ENCODE results near the gene ZNF655. TPM values are rescaled to one million over a fixed set of nuclear protein-coding genes. Genes with fewer than 3 reads are reported as not detected.

The ZNF655 gene
- total and polyA plus RNA-seq, 2 donors from 2014 or later = 30.4 to 66.8 TPM

GRCh38 chr7:99619571-99620130, 61.2 kb downstream of the ZNF655 start:
- DNase-seq = no peak
- Histone ChIP-seq H3K9me3 (ENCODE audit: control insufficient read depth in 2 of 3, insufficient read depth in 1 of 3, low read length in 3 of 3) (no peaks in the 10 kb centered on the region), H3K27ac (ENCODE audit: low read depth in 2 of 2, low read length in 2 of 2) (no peak overlapping the region), H3K36me3 (ENCODE audit: control insufficient read depth in 2 of 3, insufficient read depth in 3 of 3, low read length in 3 of 3) (peaks cover 2 to 56% (median 41%) of the 10 kb centered on the region in 3 donors), H3K4me3 (ENCODE audit: low read length in 3 of 3) (no peak overlapping the region), H3K27me3 (ENCODE audit: control insufficient read depth, insufficient read depth, low read length) (no peaks in the 10 kb centered on the region), H3K9ac (ENCODE audit: low read length in 3 of 3) (no peak overlapping the region), H3K4me1 (ENCODE audit: control insufficient read depth in 2 of 3, insufficient read depth in 2 of 3, low read depth in 1 of 3, low read length in 3 of 3) (peaks cover 0 to 7% (median 7%) of the 10 kb centered on the region in 3 donors)
- intact Hi-C loops (cut with DNase I) = no loop called here
- TF ChIP-seq CTCF (IDR thresholded peaks at IDR 0.05; ENCODE audit: borderline replicate concordance, extremely low read depth, insufficient read depth) = no peak
- no peak for FAIRE-seq

DNA sequence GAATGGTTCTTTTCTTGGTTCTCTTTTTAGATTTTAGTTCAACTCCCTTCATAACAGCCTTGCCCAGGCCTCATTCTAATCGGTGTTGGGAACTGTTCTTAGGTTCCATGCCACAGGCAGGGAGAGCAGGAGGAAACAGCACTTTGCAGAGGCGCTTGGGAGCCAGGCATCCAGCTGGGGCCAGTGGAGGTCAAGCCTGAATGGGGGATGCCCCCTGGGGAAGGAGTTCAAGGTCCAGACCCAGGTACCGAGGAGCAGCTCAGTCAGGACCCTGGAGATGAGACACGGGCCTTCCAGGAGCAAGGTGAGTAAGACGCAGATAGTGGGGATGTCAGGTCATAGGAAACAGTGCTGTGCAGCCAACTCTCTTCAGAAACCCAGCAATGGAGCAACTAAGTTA, 62.8 kb downstream of the ZNF655 start:
- no peaks in the 10 kb centered on the region for H3K27me3 ChIP-seq (ENCODE audit: control insufficient read depth, insufficient read depth, low read length)
- no peak overlapping the region for H3K4me3 ChIP-seq (ENCODE audit: low read length in 3 of 3)
- no peak for DNase-seq
- peaks cover 0 to 7% (median 7%) of the 10 kb centered on the region in 3 donors for H3K4me1 ChIP-seq (ENCODE audit: control insufficient read depth in 2 of 3, insufficient read depth in 2 of 3, low read depth in 1 of 3, low read length in 3 of 3)
- no peaks in the 10 kb centered on the region for H3K9me3 ChIP-seq (ENCODE audit: control insufficient read depth in 2 of 3, insufficient read depth in 1 of 3, low read length in 3 of 3)
- H3K9ac ChIP-seq (ENCODE audit: low read length in 3 of 3) = no peak overlapping the region
- H3K27ac ChIP-seq (ENCODE audit: low read depth in 2 of 2, low read length in 2 of 2) = no peak overlapping the region
- FAIRE-seq = no peak
- H3K36me3 ChIP-seq (ENCODE audit: control insufficient read depth in 2 of 3, insufficient read depth in 3 of 3, low read length in 3 of 3) = peaks cover 4 to 71% (median 52%) of the 10 kb centered on the region in 3 donors
- intact Hi-C loops (cut with DNase I) = no loop called here
- TF ChIP-seq CTCF (IDR thresholded peaks at IDR 0.05; ENCODE audit: borderline replicate concordance, extremely low read depth, insufficient read depth) = no peak

DNA sequence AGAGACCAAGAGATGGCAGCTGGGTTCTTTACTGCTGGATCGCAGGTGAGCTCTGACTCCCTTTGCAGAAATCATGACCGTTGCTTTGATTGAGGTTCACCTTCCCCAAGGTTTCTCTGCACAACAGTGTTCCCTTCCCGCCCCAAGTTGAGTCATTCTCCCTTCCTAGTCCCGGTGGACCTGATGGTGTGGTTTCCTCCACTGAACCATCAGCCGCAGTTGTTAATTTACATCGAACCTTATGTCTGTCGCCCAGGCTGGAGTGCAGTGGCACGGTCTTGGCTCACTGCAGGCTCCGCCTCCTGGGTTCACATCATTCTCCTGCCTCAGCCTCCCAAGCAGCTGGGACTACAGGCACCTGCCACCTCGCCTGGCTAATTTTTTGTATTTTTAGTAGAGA, 64.2 kb downstream of the ZNF655 start:
- Histone ChIP-seq H3K9ac (ENCODE audit: low read length in 3 of 3) (no peak overlapping the region), H3K27me3 (ENCODE audit: control insufficient read depth, insufficient read depth, low read length) (no peaks in the 10 kb centered on the region), H3K36me3 (ENCODE audit: control insufficient read depth in 2 of 3, insufficient read depth in 3 of 3, low read length in 3 of 3) (peaks cover 7 to 82% (median 60%) of the 10 kb centered on the region in 3 donors), H3K4me3 (ENCODE audit: low read length in 3 of 3) (no peak overlapping the region), H3K27ac (ENCODE audit: low read depth in 2 of 2, low read length in 2 of 2) (no peak overlapping the region), H3K4me1 (ENCODE audit: control insufficient read depth in 2 of 3, insufficient read depth in 2 of 3, low read depth in 1 of 3, low read length in 3 of 3) (peaks cover 0 to 5% (median 3%) of the 10 kb centered on the region in 3 donors), H3K9me3 (ENCODE audit: control insufficient read depth in 2 of 3, insufficient read depth in 1 of 3, low read length in 3 of 3) (no peaks in the 10 kb centered on the region)
- TF ChIP-seq CTCF (IDR thresholded peaks at IDR 0.05; ENCODE audit: borderline replicate concordance, extremely low read depth, insufficient read depth) = no peak
- DNase-seq = no peak
- intact Hi-C loops (cut with DNase I) = no loop called here
- no peak for FAIRE-seq

Data from kidney (tissue), 14 donors.